CD4-positive, alpha-beta T cell (primary cell): ENCODE measurements around the gene PBOV1. TPM values are rescaled to one million over a fixed set of nuclear protein-coding genes. Genes with fewer than 3 reads are reported as not detected.

Source experiments
- ATAC-seq: fragments of 200-7000 bp; cut with Tn5 transposase; one replicate; pipeline ENCODE4 v1.10.0; 2022; ENCODE audit warnings: mild to moderate bottlenecking; ENCODE audit not compliant: poor library complexity
- CTCF ChIA-PET: fragments of 350-600 bp; sonication (Branson Sonifier 250); formaldehyde crosslinking; loops from one replicate; lab custom pipeline; 2021; ENCODE audit warnings: antibody characterized with exemption, inconsistent platforms; lab: Charles Lee
- POLR2A ChIA-PET: fragments of 350-600 bp; sonication (Branson Sonifier 250); formaldehyde crosslinking; loops from one replicate; lab custom pipeline; 2021; ENCODE audit warnings: antibody characterized with exemption, inconsistent platforms; lab: Charles Lee
- DNase-seq, 14 experiments: peaks; one replicate each; pipeline ENCODE4 v3.0.0-alpha.2; 2013 to 2020; ENCODE audit warnings: mixed read lengths in 2 of 14
- H3K27ac ChIP-seq, 2 donors: one replicate each; pipeline versions ENCODE4 v1.5.1 to v1.7.0; 2013; ENCODE audit warnings: low read length in 2 of 2, low read depth in 1 of 2, mild to moderate bottlenecking in 1 of 2
- H3K27me3 ChIP-seq, 2 experiments: 1 replicate in 1 of 2; 2 replicates in 1 of 2; pipeline versions ENCODE4 v1.6.1 to v1.7.0; 2013; ENCODE audit warnings: low read length in 2 of 2, control low read depth in 1 of 2, mild to moderate bottlenecking in 1 of 2, moderate library complexity in 1 of 2; ENCODE audit not compliant: insufficient read depth in 2 of 2, control insufficient read depth in 1 of 2
- H3K36me3 ChIP-seq: one replicate; pipeline ENCODE4 v1.6.1; 2013; ENCODE audit warnings: low read length, control low read depth; ENCODE audit not compliant: insufficient read depth
- H3K4me1 ChIP-seq: one replicate; pipeline ENCODE4 v1.6.1; 2013; ENCODE audit warnings: low read length, control low read depth; ENCODE audit not compliant: insufficient read depth
- H3K4me3 ChIP-seq: one replicate; pipeline ENCODE4 v1.5.1; 2013; ENCODE audit warnings: mild to moderate bottlenecking, low read length, moderate library complexity
- H3K9me3 ChIP-seq, 2 experiments: 1 replicate in 1 of 2; 2 replicates in 1 of 2; pipeline versions ENCODE4 v1.6.1 to v1.7.0; 2013; ENCODE audit warnings: low read length in 2 of 2, mild to moderate bottlenecking in 2 of 2, control low read depth in 1 of 2, moderate library complexity in 1 of 2; ENCODE audit not compliant: control insufficient read depth in 1 of 2, insufficient read depth in 1 of 2
- H3K27ac Mint-ChIP-seq: one replicate; pipeline ENCODE4 v1.8.0; 2020; ENCODE audit warnings: mixed read lengths
- H3K27me3 Mint-ChIP-seq: one replicate; pipeline ENCODE4 v1.8.0; 2021; ENCODE audit warnings: mixed read lengths
- H3K36me3 Mint-ChIP-seq: one replicate; pipeline ENCODE4 v1.8.0; 2021; ENCODE audit warnings: low read depth, mixed read lengths
- H3K4me1 Mint-ChIP-seq: one replicate; pipeline ENCODE4 v1.8.0; 2021; ENCODE audit warnings: low read depth, mixed read lengths
- H3K4me3 Mint-ChIP-seq: one replicate; pipeline ENCODE4 v1.8.0; 2020; ENCODE audit warnings: mild to moderate bottlenecking, mixed read lengths
- H3K9me3 Mint-ChIP-seq: one replicate; pipeline ENCODE4 v1.8.0; 2020; ENCODE audit warnings: mixed read lengths
- intact Hi-C, 2 experiments: fragments of 100-400 bp; cut with DNase I in 1 of 2; cut with micrococcal nuclease in 1 of 2; formaldehyde crosslinking; loops; one replicate each; pipeline versions ENCODE4 v1.15.1 to v1.9.0; 2023 to 2025; cut with DNase I, micrococcal nuclease
- total RNA-seq, 174 experiments: library from RNA in 2 of 174; stranded (reverse) in 2 of 174; gene quantifications; one replicate each; pipeline ENCODE4 v1.2.3 and lab custom pipeline; 2021 to 2026
- TF ChIP-seq, protein P1 (sequence below): fragments of 200-600 bp; IDR thresholded peaks from one replicate; pipeline ENCODE4 v1.8.0; 2022; ENCODE audit warnings: antibody characterized with exemption, mild to moderate bottlenecking

The PBOV1 gene
- total RNA-seq, 2 experiments from 2014 or later = not detected

DNA sequence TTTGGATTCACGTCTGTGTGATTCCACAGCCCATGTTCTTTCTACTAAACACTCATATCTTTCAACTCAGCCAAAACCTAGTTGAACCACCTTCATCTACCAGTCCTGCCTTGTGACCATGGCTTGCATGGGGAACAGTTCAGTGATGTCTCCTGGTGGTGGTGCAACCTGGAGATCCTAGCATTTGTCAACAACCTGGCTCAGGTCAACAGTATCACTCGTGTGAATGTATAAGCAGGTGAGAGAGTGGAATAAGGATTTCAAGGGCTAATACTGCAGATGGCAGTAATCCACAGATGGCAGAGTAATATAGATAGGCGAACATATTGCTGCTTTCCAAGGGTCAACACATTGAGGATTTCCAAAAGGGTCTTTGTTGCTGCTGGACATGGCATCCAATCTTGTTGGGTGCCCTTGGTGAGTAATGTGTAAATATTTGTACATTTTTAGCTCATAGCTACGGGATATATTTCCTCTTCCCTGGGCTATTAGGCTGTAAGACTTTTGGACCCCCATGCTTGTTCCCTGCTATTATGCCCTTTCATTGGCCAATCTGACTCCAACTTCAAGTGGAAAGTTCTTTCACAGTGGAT lies 13.4 kb downstream of the PBOV1 start:
- ATAC-seq (no peak), DNase-seq (no peak)
- H3K4me1 Mint-ChIP-seq = no peaks in the 10 kb centered on the region
- H3K27ac ChIP-seq = no peak overlapping the region
- H3K9me3 Mint-ChIP-seq = no peaks in the 10 kb centered on the region
- H3K27ac Mint-ChIP-seq = no peak overlapping the region
- POLR2A ChIA-PET = no interaction called here
- peaks cover 43% of the 10 kb centered on the region for H3K27me3 Mint-ChIP-seq
- no peaks in the 10 kb centered on the region for H3K36me3 Mint-ChIP-seq
- no peak overlapping the region for H3K4me3 ChIP-seq
- no peaks in the 10 kb centered on the region for H3K4me1 ChIP-seq
- H3K4me3 Mint-ChIP-seq = no peak overlapping the region
- no peaks in the 10 kb centered on the region for H3K36me3 ChIP-seq
- TF ChIP-seq, protein P1, sequence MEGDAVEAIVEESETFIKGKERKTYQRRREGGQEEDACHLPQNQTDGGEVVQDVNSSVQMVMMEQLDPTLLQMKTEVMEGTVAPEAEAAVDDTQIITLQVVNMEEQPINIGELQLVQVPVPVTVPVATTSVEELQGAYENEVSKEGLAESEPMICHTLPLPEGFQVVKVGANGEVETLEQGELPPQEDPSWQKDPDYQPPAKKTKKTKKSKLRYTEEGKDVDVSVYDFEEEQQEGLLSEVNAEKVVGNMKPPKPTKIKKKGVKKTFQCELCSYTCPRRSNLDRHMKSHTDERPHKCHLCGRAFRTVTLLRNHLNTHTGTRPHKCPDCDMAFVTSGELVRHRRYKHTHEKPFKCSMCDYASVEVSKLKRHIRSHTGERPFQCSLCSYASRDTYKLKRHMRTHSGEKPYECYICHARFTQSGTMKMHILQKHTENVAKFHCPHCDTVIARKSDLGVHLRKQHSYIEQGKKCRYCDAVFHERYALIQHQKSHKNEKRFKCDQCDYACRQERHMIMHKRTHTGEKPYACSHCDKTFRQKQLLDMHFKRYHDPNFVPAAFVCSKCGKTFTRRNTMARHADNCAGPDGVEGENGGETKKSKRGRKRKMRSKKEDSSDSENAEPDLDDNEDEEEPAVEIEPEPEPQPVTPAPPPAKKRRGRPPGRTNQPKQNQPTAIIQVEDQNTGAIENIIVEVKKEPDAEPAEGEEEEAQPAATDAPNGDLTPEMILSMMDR = no peak
- H3K9me3 ChIP-seq = no peaks in the 10 kb centered on the region
- peaks cover 2 to 7% of the 10 kb centered on the region in 2 experiments for H3K27me3 ChIP-seq
- intact Hi-C loops = no loop called here
- CTCF ChIA-PET = no interaction called here

DNA sequence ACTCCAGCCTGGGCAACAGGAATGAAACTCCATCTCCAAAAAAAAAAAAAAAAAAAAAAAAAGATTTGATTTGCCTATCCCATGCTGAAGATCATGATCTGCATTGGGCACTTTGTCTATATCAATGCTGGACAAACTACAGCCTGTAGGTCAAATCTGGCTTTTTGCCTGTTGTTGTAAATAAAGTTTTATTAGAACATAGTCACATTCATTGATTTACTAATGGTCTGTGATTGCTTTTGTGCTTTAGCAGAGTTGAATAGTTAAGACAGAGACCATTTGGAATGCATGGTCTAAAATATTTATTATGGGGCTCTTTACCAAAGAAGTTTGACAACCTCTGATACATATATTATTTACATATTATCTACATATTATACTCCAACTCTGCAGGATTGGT lies 14.0 kb downstream of the PBOV1 start:
- no peaks in the 10 kb centered on the region for H3K4me1 ChIP-seq
- peaks cover 40% of the 10 kb centered on the region for H3K27me3 Mint-ChIP-seq
- no peak overlapping the region for H3K4me3 Mint-ChIP-seq
- H3K9me3 Mint-ChIP-seq = no peaks in the 10 kb centered on the region
- no peaks in the 10 kb centered on the region for H3K4me1 Mint-ChIP-seq
- CTCF ChIA-PET = no interaction called here
- ATAC-seq (no peak), DNase-seq (no peak)
- H3K9me3 ChIP-seq = no peaks in the 10 kb centered on the region
- no peak overlapping the region for H3K27ac ChIP-seq
- H3K27ac Mint-ChIP-seq = no peak overlapping the region
- H3K27me3 ChIP-seq = peaks cover 2 to 7% of the 10 kb centered on the region in 2 experiments
- intact Hi-C loops = no loop called here
- H3K4me3 ChIP-seq = no peak overlapping the region
- H3K36me3 Mint-ChIP-seq = no peaks in the 10 kb centered on the region
- TF ChIP-seq, protein P1 = no peak
- POLR2A ChIA-PET = no interaction called here
- no peaks in the 10 kb centered on the region for H3K36me3 ChIP-seq

DNA sequence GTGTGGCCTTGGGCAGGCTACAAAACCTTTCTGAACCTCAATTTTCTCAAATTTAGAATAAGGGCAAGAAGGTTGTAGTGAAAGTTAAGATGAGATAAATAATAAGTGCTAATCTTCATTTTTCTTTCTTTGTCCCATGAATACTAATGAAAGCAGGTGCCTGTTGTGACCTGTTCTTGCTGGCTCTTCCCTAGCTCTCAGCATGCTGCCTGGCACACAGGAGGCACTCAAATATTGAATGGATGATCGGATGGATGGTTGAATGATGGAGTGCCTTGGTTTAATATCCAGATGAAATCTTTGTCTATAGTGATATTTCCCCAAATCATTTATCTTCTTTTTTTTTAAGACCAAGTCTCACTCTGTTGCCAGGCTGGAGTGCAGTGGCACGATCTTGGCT lies 15.0 kb downstream of the PBOV1 start:
- POLR2A ChIA-PET = no interaction called here
- DNase-seq (no peak), ATAC-seq (no peak)
- Mint-ChIP-seq H3K4me3 (no peak overlapping the region), H3K27me3 (peaks cover 38% of the 10 kb centered on the region), H3K27ac (no peak overlapping the region), H3K4me1 (no peaks in the 10 kb centered on the region), H3K36me3 (no peaks in the 10 kb centered on the region), H3K9me3 (no peaks in the 10 kb centered on the region)
- TF ChIP-seq, protein P1 = no peak
- no peaks in the 10 kb centered on the region for H3K36me3 ChIP-seq
- CTCF ChIA-PET = no interaction called here
- no peak overlapping the region for H3K27ac ChIP-seq
- H3K27me3 ChIP-seq = peaks cover 0 to 5% of the 10 kb centered on the region in 2 experiments
- H3K9me3 ChIP-seq = no peaks in the 10 kb centered on the region
- H3K4me3 ChIP-seq = no peak overlapping the region
- intact Hi-C loops = no loop called here
- no peaks in the 10 kb centered on the region for H3K4me1 ChIP-seq
